ENCODE measurements around the gene SLC44A2. TPM values are rescaled to one million over a fixed set of nuclear protein-coding genes. Genes with fewer than 3 reads are reported as not detected.

The SLC44A2 gene
- 110 TPM for total RNA-seq
- long read RNA-seq, transcript SLC44A2-202 (22 exons, 3,301 nt) = major isoform, 154 of 263 reads
- long read RNA-seq, transcript SLC44A2-210 (8 exons, 2,577 nt) = minor isoform, 7 of 263 reads
- long read RNA-seq, partial matches to known transcripts = 65 of 263 reads
- long read RNA-seq, other reads (novel, unspliced or antisense) = 33 of 263 reads

GRCh38 chr19:10625003-10625761 lies at the start of gene SLC44A2:
Gene SLC44A2, plus strand, starts transcription at chr19:10625553. Its CDS starts 81 bp downstream, at chr19:10625634.
- peak; percentile 92 for DNase-seq (ENCODE audit: low spot score)

- no peak for DNase-seq (ENCODE audit: low spot score)
Measured at GRCh38 chr19:10577951-10578350, 47.4 kb upstream of the SLC44A2 start.

GRCh38 chr19:10580979-10581631 lies 44.2 kb upstream of the SLC44A2 start:
- peak; percentile 94 for DNase-seq (ENCODE audit: low spot score)

GRCh38 chr19:10582091-10582490 lies 43.3 kb upstream of the SLC44A2 start:
- DNase-seq (ENCODE audit: low spot score) = no peak

GRCh38 chr19:10583036-10583776 lies 42.1 kb upstream of the SLC44A2 start:
- no peak for DNase-seq (ENCODE audit: low spot score)

GRCh38 chr19:10586396-10586795 lies 39.0 kb upstream of the SLC44A2 start:
- no peak for DNase-seq (ENCODE audit: low spot score)

GRCh38 chr19:10587022-10587838 lies 38.1 kb upstream of the SLC44A2 start, which contains the start of gene AP1M2:
Gene AP1M2, minus strand, starts transcription at chr19:10587312. Its CDS starts 81 bp downstream, at chr19:10587231.
- DNase-seq (ENCODE audit: low spot score) = no peak

- no peak for DNase-seq (ENCODE audit: low spot score)
Measured at GRCh38 chr19:10587839-10588150, 37.6 kb upstream of the SLC44A2 start.

GRCh38 chr19:10593148-10593547 lies 32.2 kb upstream of the SLC44A2 start:
- no peak for DNase-seq (ENCODE audit: low spot score)

GRCh38 chr19:10593820-10594637 lies 31.3 kb upstream of the SLC44A2 start:
- DNase-seq (ENCODE audit: low spot score) = no peak

- no peak for DNase-seq (ENCODE audit: low spot score)
Measured at GRCh38 chr19:10600149-10600548, 25.2 kb upstream of the SLC44A2 start.

- DNase-seq (ENCODE audit: low spot score) = no peak
Measured at GRCh38 chr19:10601999-10602329, 23.4 kb upstream of the SLC44A2 start.

- peak; percentile 94 for DNase-seq (ENCODE audit: low spot score)
Measured at GRCh38 chr19:10602330-10603083, 22.8 kb upstream of the SLC44A2 start.

GRCh38 chr19:10603084-10603872 lies 22.1 kb upstream of the SLC44A2 start:
- DNase-seq (ENCODE audit: low spot score) = no peak

- no peak for DNase-seq (ENCODE audit: low spot score)
Measured at GRCh38 chr19:10603873-10604459, 21.4 kb upstream of the SLC44A2 start.

GRCh38 chr19:10604460-10604980 lies 20.8 kb upstream of the SLC44A2 start:
- no peak for DNase-seq (ENCODE audit: low spot score)

- no peak for DNase-seq (ENCODE audit: low spot score)
Measured at GRCh38 chr19:10611907-10612306, 13.4 kb upstream of the SLC44A2 start.
